Breast epithelium (tissue), 3 donors: ENCODE data around the gene LY9.

Source experiments
- CTCF ChIP-seq, 3 donors: fragments of 450-650 bp; IDR thresholded peaks; one replicate each; pipeline ENCODE4 v1.5.1; 2016 to 2017; ENCODE audit warnings: antibody characterized with exemption in 3 of 3, mild to moderate bottlenecking in 3 of 3, moderate library complexity in 3 of 3
- POLR2A ChIP-seq: fragments of 450-650 bp; IDR thresholded peaks from one replicate; pipeline ENCODE4 v1.6.1; 2016; ENCODE audit warnings: antibody characterized with exemption, mild to moderate bottlenecking, moderate library complexity
- POLR2AphosphoS5 ChIP-seq, 3 donors: sonication (generic); formaldehyde crosslinking; IDR thresholded peaks; one replicate each; pipeline ENCODE4 v1.6.1; 2017; ENCODE audit warnings: antibody characterized with exemption in 3 of 3

GRCh38 chr1:160795951-160796383 is at the start of gene LY9:
- TF ChIP-seq CTCF (IDR thresholded peaks at IDR 0.05) (no peak), POLR2A (no peak), POLR2AphosphoS5 (IDR thresholded peaks at IDR 0.05) (no peak)
